Thoracic aorta (tissue), 2 donors: ENCODE data around the gene B9D1. TPM values are rescaled to one million over a fixed set of nuclear protein-coding genes. Genes with fewer than 3 reads are reported as not detected.
A peak's percentile ranks its signal among the peaks of the same experiment; 100 is the strongest.

Experiments used
- ATAC-seq: fragments of 150-250 bp; one replicate; pipeline ENCODE4 v1.8.0; 2017; ENCODE audit warnings: low read depth; ENCODE audit not compliant: insufficient number of reproducible peaks, low FRiP score
- DNase-seq: peaks from one replicate; pipeline ENCODE4 v3.0.0-alpha.2; 2020; ENCODE audit warnings: low spot score
- H3K27ac ChIP-seq, 2 donors: fragments of 200-600 bp; sonication (generic); 1 replicate in 1 of 2; 2 replicates in 1 of 2; pipeline ENCODE4 v1.5.1; 2016; ENCODE audit warnings: mild to moderate bottlenecking in 2 of 2, moderate library complexity in 2 of 2
- H3K27me3 ChIP-seq: fragments of 200-600 bp; sonication (generic); replicated peaks from 2 replicates; pipeline ENCODE4 v1.6.0; 2016; ENCODE audit warnings: mild to moderate bottlenecking; ENCODE audit not compliant: insufficient read depth
- H3K36me3 ChIP-seq: fragments of 200-600 bp; sonication (generic); one replicate; pipeline ENCODE4 v1.5.1; 2016
- H3K4me1 ChIP-seq, 2 donors: fragments of 200-600 bp; sonication (generic); 1 replicate in 1 of 2; 2 replicates in 1 of 2; pipeline versions ENCODE4 v1.5.1 to v1.6.0; 2016; ENCODE audit warnings: low read depth in 2 of 2, mild to moderate bottlenecking in 1 of 2; ENCODE audit not compliant: control insufficient read depth in 1 of 2
- H3K4me3 ChIP-seq: fragments of 200-600 bp; sonication (generic); 2 replicates; pipeline ENCODE4 v1.5.1; 2016; ENCODE audit warnings: mild to moderate bottlenecking
- H3K9me3 ChIP-seq: fragments of 200-600 bp; sonication (generic); 2 replicates; pipeline ENCODE4 v1.5.1; 2016
- total RNA-seq, 2 donors: library from RNA; depleted of rRNA; stranded (reverse); fragments of >200 nt; gene quantifications; one replicate each; pipeline versions ENCODE4 v1.1.0 to v1.2.3, GENCODE V29; 2016
- TF ChIP-seq, protein P1 (sequence below): fragments of 200-600 bp; sonication (generic); IDR thresholded peaks from one replicate; pipeline ENCODE4 v1.5.1; 2019; ENCODE audit warnings: antibody characterized with exemption

B9D1 gene
- 10 to 100 TPM in 1 of 2 donors, 1 to 10 TPM in 1; 6.3 to 33.4 TPM for total RNA-seq

DNA sequence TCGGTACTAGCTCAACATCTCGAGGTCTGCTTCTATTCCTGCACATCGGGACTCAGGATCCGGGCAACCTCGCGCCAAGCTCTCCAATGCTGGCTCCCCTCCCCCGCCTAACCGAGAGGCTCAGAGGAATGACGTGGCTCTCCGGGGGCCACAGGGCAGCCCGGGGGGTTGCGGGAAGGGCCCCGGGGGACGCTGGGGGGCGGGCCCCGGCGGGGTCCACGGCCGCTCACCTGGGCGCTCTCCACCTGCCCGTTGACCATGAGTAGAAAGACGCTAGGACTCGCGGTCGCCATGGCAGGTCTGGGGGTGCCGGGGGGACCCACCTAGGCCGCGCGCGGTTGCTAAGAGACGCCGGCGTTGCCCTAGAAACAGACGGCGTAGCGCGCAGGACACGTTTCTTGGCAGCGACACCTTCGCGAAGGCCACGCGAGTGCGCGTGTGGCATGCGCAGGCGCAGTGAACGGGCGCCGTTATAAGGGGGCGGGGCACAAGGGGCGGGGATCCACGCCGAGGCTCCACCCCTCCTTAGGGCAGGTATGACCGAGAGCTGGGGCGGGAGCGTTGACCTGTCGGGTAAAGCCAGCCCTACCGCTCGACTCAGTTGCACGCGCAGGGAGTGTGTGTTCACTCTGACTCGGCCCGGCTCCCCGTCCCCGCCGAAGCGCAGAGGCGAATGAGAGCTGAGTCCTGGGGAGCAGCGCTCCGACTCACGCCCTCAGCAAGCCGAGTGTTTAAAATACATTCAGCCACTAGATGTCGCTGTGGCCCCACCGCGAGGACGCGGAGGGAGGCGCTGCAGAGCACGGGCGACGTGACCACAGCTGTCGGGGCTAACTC lies at the start of gene B9D1:
B9D1 (minus strand) TSS at position 447 of the 837 bp plus-strand sequence; CDS start at position 293, 154 bp downstream.
- DNase-seq (peak; percentile 55), ATAC-seq (peak; percentile 84)
- peak within 1 kb of the TSS; percentile 88 for H3K4me3 ChIP-seq
- peaks cover 0 to 8% of the 10 kb centered on the region in 2 donors for H3K4me1 ChIP-seq
- H3K9me3 ChIP-seq: no peaks in the 10 kb centered on the region
- no peaks in the 10 kb centered on the region for H3K36me3 ChIP-seq
- peak within 1 kb of the TSS; percentile 47 to 70 for H3K27ac ChIP-seq
- no peaks in the 10 kb centered on the region for H3K27me3 ChIP-seq
- TF ChIP-seq, protein P1, sequence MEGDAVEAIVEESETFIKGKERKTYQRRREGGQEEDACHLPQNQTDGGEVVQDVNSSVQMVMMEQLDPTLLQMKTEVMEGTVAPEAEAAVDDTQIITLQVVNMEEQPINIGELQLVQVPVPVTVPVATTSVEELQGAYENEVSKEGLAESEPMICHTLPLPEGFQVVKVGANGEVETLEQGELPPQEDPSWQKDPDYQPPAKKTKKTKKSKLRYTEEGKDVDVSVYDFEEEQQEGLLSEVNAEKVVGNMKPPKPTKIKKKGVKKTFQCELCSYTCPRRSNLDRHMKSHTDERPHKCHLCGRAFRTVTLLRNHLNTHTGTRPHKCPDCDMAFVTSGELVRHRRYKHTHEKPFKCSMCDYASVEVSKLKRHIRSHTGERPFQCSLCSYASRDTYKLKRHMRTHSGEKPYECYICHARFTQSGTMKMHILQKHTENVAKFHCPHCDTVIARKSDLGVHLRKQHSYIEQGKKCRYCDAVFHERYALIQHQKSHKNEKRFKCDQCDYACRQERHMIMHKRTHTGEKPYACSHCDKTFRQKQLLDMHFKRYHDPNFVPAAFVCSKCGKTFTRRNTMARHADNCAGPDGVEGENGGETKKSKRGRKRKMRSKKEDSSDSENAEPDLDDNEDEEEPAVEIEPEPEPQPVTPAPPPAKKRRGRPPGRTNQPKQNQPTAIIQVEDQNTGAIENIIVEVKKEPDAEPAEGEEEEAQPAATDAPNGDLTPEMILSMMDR: peak; percentile 98

DNA sequence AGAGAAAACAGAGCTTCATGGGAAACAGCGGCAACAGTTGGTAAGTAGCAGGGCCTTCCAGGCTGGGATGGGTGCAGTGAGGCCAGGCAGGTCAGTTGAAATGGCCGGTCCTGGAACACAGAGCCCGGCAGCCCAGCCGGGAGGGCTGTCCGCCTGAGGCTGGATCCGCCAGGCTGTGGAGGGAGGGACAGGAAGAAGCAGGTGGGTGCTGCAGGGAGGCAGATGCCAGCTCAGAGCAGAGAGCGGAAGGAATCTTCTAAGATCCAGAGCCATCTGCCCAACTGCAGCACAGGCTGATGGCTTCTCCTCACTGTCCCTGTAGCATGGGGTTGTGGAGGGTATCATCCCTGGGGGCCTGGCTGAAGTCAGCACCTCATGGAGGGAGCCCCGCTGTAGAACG lies 49.1 kb upstream of the B9D1 start:
- ATAC-seq (no peak), DNase-seq (no peak)
- Histone ChIP-seq H3K27me3 (no peaks in the 10 kb centered on the region), H3K4me3 (no peak overlapping the region), H3K9me3 (no peaks in the 10 kb centered on the region), H3K27ac (no peak overlapping the region), H3K36me3 (no peaks in the 10 kb centered on the region), H3K4me1 (peaks cover 0 to 13% of the 10 kb centered on the region in 2 donors)
- TF ChIP-seq, protein P1: no peak

GRCh38 chr17:19410875-19411620 lies 48.5 kb upstream of the B9D1 start, which contains the start of gene RNF112:
RNF112 (plus strand) TSS chr17:19411232; CDS start chr17:19411409, 177 bp downstream.
- Histone ChIP-seq H3K4me3 (peak within 1 kb of the TSS; percentile 37), H3K4me1 (peaks cover 0 to 13% of the 10 kb centered on the region in 2 donors), H3K27me3 (no peaks in the 10 kb centered on the region), H3K36me3 (no peaks in the 10 kb centered on the region), H3K27ac (no peak within 1 kb of the TSS), H3K9me3 (no peaks in the 10 kb centered on the region)
- TF ChIP-seq, protein P1: peak; percentile 33
- no peak for DNase-seq
- ATAC-seq: no peak

GRCh38 chr17:19410091-19410490 lies 47.6 kb upstream of the B9D1 start:
- DNase-seq (no peak), ATAC-seq (no peak)
- Histone ChIP-seq H3K27ac (no peak overlapping the region), H3K4me1 (peaks cover 0 to 13% of the 10 kb centered on the region in 2 donors), H3K9me3 (no peaks in the 10 kb centered on the region), H3K27me3 (no peaks in the 10 kb centered on the region), H3K4me3 (no peak overlapping the region), H3K36me3 (no peaks in the 10 kb centered on the region)
- TF ChIP-seq, protein P1: no peak

DNA sequence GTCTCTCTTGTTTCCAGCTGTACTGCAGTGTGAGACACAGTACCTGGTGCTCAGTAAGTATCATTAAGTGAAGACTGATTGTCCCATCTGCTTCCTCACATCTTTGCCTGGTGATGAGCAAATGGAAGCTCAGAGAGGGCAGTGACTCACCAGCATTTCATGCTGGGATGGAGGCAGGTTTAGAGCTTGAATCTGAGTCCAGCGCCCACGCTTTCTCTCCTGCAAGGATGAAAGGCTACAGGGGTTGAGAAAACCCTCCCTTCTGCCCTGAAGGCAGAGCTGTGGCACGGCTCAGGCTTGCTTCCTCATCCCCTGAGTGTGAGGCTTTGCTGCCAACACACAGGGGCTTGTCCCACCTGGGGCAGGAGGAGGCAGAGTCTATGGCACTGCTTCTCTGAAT lies 47.0 kb upstream of the B9D1 start:
- no peaks in the 10 kb centered on the region for H3K9me3 ChIP-seq
- peaks cover 0 to 13% of the 10 kb centered on the region in 2 donors for H3K4me1 ChIP-seq
- H3K27me3 ChIP-seq: no peaks in the 10 kb centered on the region
- H3K36me3 ChIP-seq: no peaks in the 10 kb centered on the region
- no peak for DNase-seq
- H3K4me3 ChIP-seq: no peak overlapping the region
- no peak for ATAC-seq
- no peak overlapping the region for H3K27ac ChIP-seq
- TF ChIP-seq, protein P1: no peak
